GM18951 (cell line): Measurements from ENCODE around the gene CAB39L.

Experiments used
- POLR2A ChIP-seq: IDR thresholded peaks from 4 replicates; pipeline ENCODE4 v1.6.1; 2011; ENCODE audit warnings: mild to moderate bottlenecking; ENCODE audit not compliant: insufficient read length, insufficient read depth; ENCODE audit errors: extremely low read depth
- in situ Hi-C: fragments of 300-500 bp; cut with MboI; formaldehyde crosslinking; loops from one replicate; pipeline ENCODE4 v1.12.0; 2022; ENCODE audit warnings: low sequenced_read_pairs, mixed read lengths, inconsistent platforms; ENCODE audit not compliant: unreplicated experiment

CAB39L gene

GRCh38 chr13:49303533-49304252 lies 140.2 kb downstream of the CAB39L start:
- in situ Hi-C loops: loop anchor here (10.0 kb wide), 1 partner anchor 311 kb away; no protein-coding TSS in a partner anchor
- TF ChIP-seq POLR2A: no peak

DNA sequence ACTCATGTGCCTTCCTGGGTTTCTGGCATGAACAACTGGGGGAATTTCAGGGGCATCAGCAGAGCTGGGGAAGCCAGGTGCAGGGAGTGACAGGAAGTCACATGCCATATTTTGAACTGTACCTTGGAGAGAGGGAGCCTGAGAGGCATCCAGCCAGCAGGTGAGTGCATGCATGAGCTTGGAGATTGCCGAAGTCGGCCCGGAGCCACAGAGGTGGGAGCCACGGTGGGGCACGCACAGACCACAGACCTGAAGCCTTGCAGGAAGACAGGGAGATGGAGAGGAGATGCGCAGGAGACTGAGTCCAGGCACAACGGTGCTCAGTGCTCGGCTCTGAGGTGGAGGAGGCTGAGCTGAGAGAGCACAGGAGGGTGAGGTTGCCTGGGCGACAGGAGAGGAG lies 141.0 kb downstream of the CAB39L start:
- in situ Hi-C loops: loop anchor here (10.0 kb wide), 1 partner anchor 312 kb away; no protein-coding TSS in a partner anchor
- TF ChIP-seq POLR2A: no peak

- no peak for TF ChIP-seq POLR2A
- in situ Hi-C loops: loop anchor here (10.0 kb wide), 1 partner anchor 313 kb away; no protein-coding TSS in a partner anchor
These were observed 141.6 kb downstream of the CAB39L start for GRCh38 chr13:49302222-49302621.

GRCh38 chr13:49300739-49301589 lies 142.9 kb downstream of the CAB39L start:
- TF ChIP-seq POLR2A: no peak
- in situ Hi-C loops: loop anchor here (10.0 kb wide), 1 partner anchor 314 kb away; no protein-coding TSS in a partner anchor

GRCh38 chr13:49300276-49300675 lies 143.6 kb downstream of the CAB39L start:
- in situ Hi-C loops: loop anchor here (10.0 kb wide), 1 partner anchor 315 kb away; no protein-coding TSS in a partner anchor
- TF ChIP-seq POLR2A: no peak

GRCh38 chr13:49298903-49299605 lies 144.8 kb downstream of the CAB39L start:
- no peak for TF ChIP-seq POLR2A
- in situ Hi-C loops: loop anchor here (10.0 kb wide), 1 partner anchor 64 kb away; no protein-coding TSS in a partner anchor

DNA sequence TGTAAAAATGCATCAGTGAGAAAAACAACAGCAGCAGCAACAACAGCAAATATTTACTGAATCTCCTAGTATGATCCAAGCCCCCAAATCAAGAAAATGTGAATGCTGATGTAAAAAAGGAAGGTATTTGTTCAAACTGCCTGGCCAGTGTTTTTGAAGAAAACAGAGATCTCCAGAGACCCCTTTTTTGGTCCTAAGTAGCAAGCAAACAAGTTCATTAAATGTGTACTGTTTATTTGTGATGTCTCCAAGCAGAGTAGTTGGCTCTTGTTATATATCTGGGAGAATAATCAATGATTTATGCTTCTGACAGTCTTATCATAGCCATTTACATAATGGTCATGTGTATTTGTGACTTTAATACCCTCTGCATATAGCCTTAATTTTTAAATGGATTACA lies 145.4 kb downstream of the CAB39L start:
- in situ Hi-C loops: loop anchor here (10.0 kb wide), 1 partner anchor 64 kb away; no protein-coding TSS in a partner anchor
- TF ChIP-seq POLR2A: no peak

DNA sequence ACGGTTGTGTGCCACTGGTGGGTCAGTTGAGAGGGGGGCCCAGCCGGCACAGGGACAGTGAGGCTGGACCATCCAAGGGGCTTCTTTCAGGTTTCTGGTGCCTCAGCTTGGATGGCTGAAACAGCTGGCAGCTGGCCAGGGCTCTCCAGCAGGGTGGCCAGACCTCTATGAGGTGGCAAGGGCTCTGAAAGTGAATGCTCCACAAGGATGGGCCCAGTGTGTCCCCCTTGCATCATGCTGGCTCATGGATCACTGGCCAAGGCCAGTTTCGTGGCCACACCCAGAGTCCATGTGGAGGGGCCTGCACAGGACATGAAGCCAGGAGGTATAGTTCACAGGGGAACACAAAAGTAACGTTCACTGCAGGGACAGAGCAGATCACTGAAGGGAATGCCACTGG lies 146.5 kb downstream of the CAB39L start:
- in situ Hi-C loops: loop anchor here (10.0 kb wide), 1 partner anchor 63 kb away; no protein-coding TSS in a partner anchor
- TF ChIP-seq POLR2A: no peak

DNA sequence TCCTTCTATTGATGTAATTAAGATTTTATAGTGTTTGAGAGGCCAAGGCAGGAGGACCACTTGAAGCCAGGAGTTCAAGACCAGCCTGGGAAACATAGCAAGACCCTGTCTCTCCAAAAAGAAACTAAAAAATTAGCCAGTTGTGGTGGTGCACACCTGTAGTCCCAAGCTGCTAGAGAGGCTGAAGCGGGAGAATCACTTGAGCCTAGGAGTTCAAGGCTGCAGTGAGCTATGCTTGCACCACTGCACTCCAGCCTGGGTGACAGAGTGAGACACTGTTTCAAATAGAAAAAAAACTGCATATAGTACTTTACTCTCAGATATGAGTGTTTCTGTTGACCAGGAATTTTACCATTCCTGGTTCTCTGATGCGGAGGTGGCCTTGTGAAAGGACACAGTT lies 147.2 kb downstream of the CAB39L start:
- in situ Hi-C loops: loop anchor here (10.0 kb wide), 1 partner anchor 62 kb away; no protein-coding TSS in a partner anchor
- no peak for TF ChIP-seq POLR2A

DNA sequence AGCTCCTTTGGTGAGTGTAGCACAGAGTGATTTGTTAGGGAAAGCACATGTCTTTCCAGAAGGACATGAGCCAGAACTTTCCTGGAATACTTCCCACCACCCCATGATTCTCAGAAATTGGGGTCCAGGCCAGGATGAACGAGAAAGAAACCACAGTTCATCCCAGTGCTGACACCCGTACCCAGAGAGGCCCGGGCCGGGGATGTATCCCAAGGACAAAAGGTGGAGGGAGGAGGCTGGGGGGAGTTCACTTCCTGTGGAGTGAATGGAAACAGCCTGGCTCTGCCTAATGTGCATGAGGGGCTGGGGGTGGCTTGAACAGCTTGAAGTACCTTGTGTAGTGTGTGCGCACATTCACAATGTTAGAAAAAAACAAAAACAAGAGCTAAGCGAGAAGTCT lies 148.6 kb downstream of the CAB39L start:
- in situ Hi-C loops: loop anchor here (10.0 kb wide), 1 partner anchor 60 kb away; no protein-coding TSS in a partner anchor
- no peak for TF ChIP-seq POLR2A

DNA sequence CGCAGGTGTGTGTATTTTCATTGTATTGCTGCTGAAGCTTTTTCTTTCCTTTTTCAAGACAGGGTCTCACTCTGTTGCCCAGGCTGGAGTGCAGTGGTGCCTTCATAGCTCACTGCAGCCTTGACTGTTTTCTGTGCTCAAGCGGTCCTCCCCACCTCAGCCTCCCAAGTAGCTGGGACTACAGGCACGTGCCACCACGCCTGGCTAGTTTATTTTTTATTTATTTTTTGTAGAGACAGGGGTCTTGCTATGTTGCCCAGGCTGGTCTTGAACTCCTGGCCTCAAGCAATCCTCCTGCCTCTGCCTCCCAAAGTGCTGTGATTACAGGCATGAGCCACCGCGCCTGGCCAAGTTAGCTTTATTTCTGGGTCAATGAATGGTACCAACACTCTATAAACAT lies 149.1 kb downstream of the CAB39L start:
- in situ Hi-C loops: loop anchor here (10.0 kb wide), 1 partner anchor 60 kb away; no protein-coding TSS in a partner anchor

DNA sequence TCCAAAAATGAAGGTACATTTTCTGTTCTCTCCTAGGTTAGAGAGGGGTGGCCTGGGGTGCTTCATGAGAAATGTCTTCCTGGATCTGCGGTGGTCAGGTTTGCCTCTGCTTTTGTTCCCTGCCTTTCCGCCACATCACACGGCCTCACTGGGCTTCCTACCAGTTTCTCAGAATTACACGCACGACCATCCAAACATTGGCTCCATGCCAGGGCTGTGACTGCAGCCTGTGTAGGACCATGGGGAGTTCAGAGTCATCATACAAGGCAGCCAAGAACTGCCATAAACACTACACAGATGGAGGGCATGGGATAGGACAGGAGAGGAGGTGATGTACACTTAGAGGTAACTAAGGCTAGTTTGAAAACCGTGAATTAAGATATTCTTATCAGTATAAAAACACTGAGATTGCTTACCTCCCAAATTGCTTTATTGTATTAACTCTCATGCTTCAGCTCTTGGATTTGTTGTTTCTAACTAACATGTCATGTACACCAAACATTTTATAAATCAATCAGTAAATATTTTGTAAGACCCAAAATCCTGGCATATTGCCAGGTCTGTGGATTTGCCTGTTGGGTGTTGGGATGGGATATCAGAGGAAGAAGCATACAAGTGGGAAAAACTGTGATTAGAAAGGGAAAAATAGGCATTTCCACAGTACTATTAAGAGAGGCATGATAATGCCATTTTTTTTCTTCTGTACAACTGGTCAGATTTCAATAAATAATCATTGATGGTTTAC lies 150.9 kb downstream of the CAB39L start:
- no peak for TF ChIP-seq POLR2A
- in situ Hi-C loops: loop anchor here (10.0 kb wide), 1 partner anchor 58 kb away; no protein-coding TSS in a partner anchor
